ENCODE data around the gene NINL.

GRCh38 chr20:25563362-25563761 is 22.0 kb downstream of the NINL start:
- no peak for TF ChIP-seq CTCF (IDR thresholded peaks at IDR 0.05)
- no peak for TF ChIP-seq EP300 (IDR thresholded peaks at IDR 0.05)
- no peak for TF ChIP-seq POLR2A (IDR thresholded peaks at IDR 0.05)
- no peak for TF ChIP-seq POLR2AphosphoS5 (IDR thresholded peaks at IDR 0.05)

Data from upper lobe of left lung (tissue), 4 donors.